A549 (cell line): ENCODE data around the gene RPRD2.

Experiments used
- JUNB ChIP-seq: fragments of >200 bp; sonication (Bioruptor Twin); formaldehyde crosslinking; IDR thresholded peaks from 2 replicates; pipeline ENCODE4 v1.6.1; 2016
- TF ChIP-seq, protein P1 (sequence below): fragments of >200 bp; sonication (Bioruptor Twin); formaldehyde crosslinking; IDR thresholded peaks from 3 replicates; pipeline ENCODE4 v1.5.1; 2016
- TF ChIP-seq, protein P2 (sequence below): IDR thresholded peaks from 2 replicates; pipeline ENCODE4 v1.6.1; 2012; ENCODE audit warnings: low read depth, borderline replicate concordance
- TF ChIP-seq, protein P3 (sequence below): fragments of 200-600 bp; sonication (generic); IDR thresholded peaks from 2 replicates; pipeline ENCODE4 v1.6.1; 2016; ENCODE audit warnings: antibody characterized with exemption, mild to moderate bottlenecking, moderate library complexity

DNA sequence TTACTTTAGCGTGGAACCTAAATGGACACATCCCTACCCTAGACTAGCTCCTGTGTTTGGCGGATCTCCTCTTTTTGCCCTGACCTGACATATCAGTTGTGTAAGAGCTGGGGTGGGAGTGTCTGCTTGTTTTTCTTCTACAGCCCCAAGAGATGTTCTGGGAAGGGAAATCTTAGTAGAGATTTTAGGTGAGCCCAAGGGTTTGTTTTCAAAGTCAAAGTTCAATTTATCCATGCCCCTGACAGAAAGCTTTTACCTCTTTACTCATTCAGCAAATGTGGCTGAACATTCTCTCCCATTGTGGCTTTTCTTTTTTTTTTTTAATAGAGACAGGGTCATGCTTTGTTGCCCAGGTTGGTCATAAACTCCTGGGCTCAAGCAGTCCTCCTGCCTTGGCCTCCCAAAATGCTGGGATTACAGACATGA lies 116.0 kb downstream of the RPRD2 start:
- TF ChIP-seq, protein P1, sequence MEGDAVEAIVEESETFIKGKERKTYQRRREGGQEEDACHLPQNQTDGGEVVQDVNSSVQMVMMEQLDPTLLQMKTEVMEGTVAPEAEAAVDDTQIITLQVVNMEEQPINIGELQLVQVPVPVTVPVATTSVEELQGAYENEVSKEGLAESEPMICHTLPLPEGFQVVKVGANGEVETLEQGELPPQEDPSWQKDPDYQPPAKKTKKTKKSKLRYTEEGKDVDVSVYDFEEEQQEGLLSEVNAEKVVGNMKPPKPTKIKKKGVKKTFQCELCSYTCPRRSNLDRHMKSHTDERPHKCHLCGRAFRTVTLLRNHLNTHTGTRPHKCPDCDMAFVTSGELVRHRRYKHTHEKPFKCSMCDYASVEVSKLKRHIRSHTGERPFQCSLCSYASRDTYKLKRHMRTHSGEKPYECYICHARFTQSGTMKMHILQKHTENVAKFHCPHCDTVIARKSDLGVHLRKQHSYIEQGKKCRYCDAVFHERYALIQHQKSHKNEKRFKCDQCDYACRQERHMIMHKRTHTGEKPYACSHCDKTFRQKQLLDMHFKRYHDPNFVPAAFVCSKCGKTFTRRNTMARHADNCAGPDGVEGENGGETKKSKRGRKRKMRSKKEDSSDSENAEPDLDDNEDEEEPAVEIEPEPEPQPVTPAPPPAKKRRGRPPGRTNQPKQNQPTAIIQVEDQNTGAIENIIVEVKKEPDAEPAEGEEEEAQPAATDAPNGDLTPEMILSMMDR = no peak
- TF ChIP-seq, protein P2, sequence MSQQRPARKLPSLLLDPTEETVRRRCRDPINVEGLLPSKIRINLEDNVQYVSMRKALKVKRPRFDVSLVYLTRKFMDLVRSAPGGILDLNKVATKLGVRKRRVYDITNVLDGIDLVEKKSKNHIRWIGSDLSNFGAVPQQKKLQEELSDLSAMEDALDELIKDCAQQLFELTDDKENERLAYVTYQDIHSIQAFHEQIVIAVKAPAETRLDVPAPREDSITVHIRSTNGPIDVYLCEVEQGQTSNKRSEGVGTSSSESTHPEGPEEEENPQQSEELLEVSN = no peak
- TF ChIP-seq JUNB = no peak
- TF ChIP-seq, protein P3, sequence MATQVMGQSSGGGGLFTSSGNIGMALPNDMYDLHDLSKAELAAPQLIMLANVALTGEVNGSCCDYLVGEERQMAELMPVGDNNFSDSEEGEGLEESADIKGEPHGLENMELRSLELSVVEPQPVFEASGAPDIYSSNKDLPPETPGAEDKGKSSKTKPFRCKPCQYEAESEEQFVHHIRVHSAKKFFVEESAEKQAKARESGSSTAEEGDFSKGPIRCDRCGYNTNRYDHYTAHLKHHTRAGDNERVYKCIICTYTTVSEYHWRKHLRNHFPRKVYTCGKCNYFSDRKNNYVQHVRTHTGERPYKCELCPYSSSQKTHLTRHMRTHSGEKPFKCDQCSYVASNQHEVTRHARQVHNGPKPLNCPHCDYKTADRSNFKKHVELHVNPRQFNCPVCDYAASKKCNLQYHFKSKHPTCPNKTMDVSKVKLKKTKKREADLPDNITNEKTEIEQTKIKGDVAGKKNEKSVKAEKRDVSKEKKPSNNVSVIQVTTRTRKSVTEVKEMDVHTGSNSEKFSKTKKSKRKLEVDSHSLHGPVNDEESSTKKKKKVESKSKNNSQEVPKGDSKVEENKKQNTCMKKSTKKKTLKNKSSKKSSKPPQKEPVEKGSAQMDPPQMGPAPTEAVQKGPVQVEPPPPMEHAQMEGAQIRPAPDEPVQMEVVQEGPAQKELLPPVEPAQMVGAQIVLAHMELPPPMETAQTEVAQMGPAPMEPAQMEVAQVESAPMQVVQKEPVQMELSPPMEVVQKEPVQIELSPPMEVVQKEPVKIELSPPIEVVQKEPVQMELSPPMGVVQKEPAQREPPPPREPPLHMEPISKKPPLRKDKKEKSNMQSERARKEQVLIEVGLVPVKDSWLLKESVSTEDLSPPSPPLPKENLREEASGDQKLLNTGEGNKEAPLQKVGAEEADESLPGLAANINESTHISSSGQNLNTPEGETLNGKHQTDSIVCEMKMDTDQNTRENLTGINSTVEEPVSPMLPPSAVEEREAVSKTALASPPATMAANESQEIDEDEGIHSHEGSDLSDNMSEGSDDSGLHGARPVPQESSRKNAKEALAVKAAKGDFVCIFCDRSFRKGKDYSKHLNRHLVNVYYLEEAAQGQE = no peak
